Astrocyte (in vitro differentiated cells and primary cell): ENCODE data around the gene KANSL1L.

Source experiments
- CTCF ChIP-seq: IDR thresholded peaks from 2 replicates; pipeline ENCODE4 v1.5.1; 2011; ENCODE audit warnings: low read depth, mild to moderate bottlenecking, inconsistent platforms, low read length, moderate library complexity; ENCODE audit not compliant: insufficient read depth
- EZH2 ChIP-seq: IDR thresholded peaks from 2 replicates; pipeline ENCODE4 v1.6.1; 2012; ENCODE audit warnings: mild to moderate bottlenecking, low read length, inconsistent platforms; ENCODE audit not compliant: insufficient read depth

GRCh38 chr2:209986415-209986814, 184.8 kb downstream of the KANSL1L start:
- TF ChIP-seq CTCF (no peak), EZH2 (no peak)
